Measurements from ENCODE around the gene TBC1D9B.
"Not testable (repeated sequence)": the region's sequence is repeated elsewhere in the genome, so short reads cannot be mapped to it uniquely, and the experiment has no call there.

TBC1D9B gene

DNA sequence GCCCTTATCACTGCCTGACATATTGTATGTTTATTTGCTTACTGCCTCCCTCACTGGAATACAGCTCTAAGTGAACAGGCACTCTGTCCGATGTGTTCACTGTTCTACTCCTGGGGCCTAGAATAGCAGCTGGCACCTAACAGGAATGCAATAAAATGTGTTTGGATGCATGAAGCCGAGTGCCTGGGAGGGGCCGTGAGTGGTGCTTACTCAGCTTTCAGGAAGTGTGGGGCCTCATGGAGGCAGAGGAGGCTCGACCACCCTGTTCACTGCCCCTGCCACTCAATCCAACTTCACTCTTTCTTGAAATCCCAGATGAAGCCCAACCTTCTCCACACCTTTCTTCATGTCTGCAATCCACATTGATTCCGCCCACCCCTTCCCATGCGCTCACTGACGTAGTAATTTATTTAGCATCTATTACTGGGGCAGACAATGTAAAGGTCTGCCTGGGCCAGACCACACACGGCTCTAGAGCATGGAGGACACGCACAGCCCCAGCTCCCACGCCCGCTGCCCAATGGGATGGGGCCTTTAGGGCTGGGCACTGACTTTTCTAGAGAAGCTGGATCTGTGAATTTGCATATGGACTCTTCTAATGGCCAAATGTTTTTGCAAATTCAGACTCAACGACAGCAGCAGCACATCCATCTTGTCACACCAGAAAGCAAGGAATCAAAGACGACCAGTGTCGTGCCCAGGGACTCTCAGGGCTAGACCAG, 21.3 kb downstream of the TBC1D9B start:
- DNase-seq (ENCODE audit: extremely low read depth in 1 of 2, low read depth in 1 of 2): no peak

GRCh38 chr5:179885491-179886090, 22.1 kb downstream of the TBC1D9B start:
- DNase-seq (ENCODE audit: extremely low read depth in 1 of 2, low read depth in 1 of 2): no peak

DNA sequence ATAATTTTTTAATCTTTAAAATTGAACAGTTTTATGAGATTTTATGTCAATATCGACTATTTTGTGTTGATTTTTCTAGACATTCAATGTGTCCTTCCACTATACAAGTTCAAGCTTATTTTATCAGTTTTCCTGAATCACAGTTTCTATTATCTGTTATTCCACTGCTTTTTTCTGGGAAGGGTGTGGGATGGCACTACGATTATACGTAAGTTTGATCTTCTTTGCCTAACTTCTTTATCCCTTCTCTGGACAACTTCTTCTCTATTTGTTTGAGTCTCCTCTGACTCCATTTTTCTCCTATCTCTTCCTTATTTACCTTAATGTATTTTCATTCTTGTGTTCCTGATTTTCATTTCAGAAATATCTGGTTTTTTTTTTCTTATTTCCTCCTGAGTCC, 24.5 kb downstream of the TBC1D9B start:
- no peak for DNase-seq (ENCODE audit: extremely low read depth in 1 of 2, low read depth in 1 of 2)

DNA sequence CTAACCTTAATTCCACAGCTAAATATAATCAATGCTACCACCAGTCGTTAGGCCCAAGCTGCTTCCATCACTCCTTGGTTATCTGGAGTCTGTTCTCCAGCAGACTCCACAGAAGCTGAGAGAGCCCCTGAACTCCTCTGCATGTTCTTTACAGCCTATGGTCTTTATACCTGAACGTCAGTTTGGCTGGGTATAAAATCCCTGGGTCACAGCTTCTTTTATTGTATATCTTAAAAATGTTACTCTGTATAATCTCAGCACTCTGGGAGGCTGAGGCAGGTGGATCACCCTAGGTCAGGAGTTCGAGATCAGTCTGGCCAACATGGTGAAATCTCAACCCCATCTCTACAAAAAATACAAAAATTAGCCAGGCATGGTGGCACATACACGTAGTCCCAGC, 25.4 kb downstream of the TBC1D9B start:
- DNase-seq (ENCODE audit: extremely low read depth in 1 of 2, low read depth in 1 of 2): no peak

DNA sequence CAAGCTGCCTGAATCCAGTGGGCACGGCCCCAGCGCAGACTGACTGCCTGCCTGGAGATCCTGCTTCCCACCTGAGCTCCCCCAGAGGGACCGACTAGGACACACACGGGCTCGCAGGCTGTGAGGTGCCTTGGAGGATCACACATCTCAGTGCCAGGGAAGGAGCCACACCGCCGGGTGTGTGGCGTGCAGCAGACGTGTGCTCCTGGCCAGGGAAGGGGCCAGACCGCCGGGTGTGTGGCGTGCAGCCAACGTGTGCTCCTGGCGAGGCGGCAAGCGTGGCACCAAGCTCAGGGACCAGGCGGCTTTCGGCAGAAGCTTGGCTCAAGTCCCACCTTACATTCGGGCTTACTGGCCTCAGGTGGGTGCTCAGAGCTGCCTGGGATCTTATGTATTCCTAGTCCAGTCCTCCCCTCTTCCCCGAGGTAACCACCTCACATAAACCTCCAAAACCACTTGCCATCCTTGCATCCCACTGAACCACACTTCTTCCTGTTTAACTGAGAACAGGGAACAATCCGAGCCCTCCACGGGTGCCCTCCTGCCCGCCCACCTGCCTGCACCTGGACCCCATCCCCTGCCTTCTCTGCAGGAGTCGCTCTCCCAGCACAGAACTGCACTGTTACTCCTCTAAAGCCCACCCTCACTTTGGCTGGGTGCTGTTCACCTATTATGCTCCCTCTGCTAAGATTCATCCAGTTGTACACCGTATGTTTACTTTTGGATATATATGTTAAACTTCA, 26.7 kb downstream of the TBC1D9B start:
- no peak for DNase-seq (ENCODE audit: extremely low read depth in 1 of 2, low read depth in 1 of 2)

GRCh38 chr5:179880066-179880650, 27.5 kb downstream of the TBC1D9B start:
- no peak for DNase-seq (ENCODE audit: extremely low read depth in 1 of 2, low read depth in 1 of 2)

- no peak for DNase-seq (ENCODE audit: extremely low read depth in 1 of 2, low read depth in 1 of 2)
These were observed 28.0 kb downstream of the TBC1D9B start for GRCh38 chr5:179879690-179880010.

GRCh38 chr5:179879003-179879689, 28.6 kb downstream of the TBC1D9B start:
- DNase-seq (ENCODE audit: extremely low read depth in 1 of 2, low read depth in 1 of 2): no peak

GRCh38 chr5:179878222-179879002, 29.3 kb downstream of the TBC1D9B start:
- no peak for DNase-seq (ENCODE audit: extremely low read depth in 1 of 2, low read depth in 1 of 2)

GRCh38 chr5:179876610-179876952, 31.1 kb downstream of the TBC1D9B start:
- no peak for DNase-seq (ENCODE audit: extremely low read depth in 1 of 2, low read depth in 1 of 2)

GRCh38 chr5:179875741-179876609, 31.7 kb downstream of the TBC1D9B start:
- DNase-seq (ENCODE audit: extremely low read depth in 1 of 2, low read depth in 1 of 2): no peak

DNA sequence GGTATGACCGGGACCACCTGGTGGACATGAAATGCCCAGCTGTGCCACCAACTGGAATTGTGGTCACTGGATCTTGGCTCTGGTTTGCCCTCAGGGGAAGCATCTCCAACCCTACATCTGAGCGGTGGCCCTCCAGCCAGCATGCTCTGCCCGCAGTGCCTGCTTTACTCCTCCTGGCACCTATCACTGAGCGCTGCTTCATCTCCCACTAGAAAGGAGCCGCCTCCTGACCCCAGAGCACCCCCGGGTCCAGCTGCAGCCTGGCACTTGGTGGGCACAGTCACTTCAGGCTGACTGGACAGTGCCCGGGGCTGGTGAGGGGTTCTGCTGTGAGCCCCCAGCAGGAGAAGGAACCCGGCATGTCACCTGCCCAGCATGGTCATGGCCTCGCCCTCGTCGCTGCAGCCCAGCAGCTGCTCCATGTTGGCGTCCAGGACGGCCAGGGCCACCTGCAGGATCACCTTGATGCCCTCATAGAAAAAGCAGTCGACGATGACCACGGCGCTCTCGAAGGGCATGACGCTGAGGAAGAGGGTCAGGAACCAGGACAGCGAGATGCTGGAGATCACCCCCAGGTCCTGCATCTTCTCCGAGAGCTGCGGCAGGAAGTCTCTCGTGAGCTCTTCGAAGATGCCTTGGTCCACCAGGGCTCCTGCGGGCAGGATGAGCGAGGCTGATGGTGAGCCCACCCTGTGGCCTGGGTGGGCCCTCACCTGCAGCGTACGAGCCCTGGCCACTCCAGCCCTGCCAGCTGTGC, 33.0 kb downstream of the TBC1D9B start:
- no peak for DNase-seq (ENCODE audit: extremely low read depth in 1 of 2, low read depth in 1 of 2)

DNA sequence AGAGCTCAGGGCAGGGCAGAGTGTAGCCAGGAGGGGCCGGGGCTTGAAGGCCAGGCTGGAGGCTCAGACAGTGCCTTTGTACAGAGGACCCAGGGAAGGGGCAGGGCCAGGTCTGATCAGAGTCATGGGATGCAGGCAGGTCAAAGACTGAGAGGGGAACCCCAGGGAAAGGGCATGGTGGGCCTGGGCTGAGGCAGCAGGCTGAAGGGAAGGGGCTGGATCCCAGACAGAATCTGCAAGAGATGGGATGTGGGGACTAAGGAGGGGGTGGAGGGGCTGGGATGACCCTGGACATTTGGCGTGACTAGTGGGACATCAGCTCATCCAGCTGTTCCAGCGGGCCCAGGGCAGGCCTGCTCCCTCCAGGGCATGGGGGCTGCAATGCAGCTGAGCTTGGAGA, 33.6 kb downstream of the TBC1D9B start:
- no peak for DNase-seq (ENCODE audit: extremely low read depth in 1 of 2, low read depth in 1 of 2)

GRCh38 chr5:179873588-179874110, 34.0 kb downstream of the TBC1D9B start:
- DNase-seq (ENCODE audit: extremely low read depth in 1 of 2, low read depth in 1 of 2): no peak

DNA sequence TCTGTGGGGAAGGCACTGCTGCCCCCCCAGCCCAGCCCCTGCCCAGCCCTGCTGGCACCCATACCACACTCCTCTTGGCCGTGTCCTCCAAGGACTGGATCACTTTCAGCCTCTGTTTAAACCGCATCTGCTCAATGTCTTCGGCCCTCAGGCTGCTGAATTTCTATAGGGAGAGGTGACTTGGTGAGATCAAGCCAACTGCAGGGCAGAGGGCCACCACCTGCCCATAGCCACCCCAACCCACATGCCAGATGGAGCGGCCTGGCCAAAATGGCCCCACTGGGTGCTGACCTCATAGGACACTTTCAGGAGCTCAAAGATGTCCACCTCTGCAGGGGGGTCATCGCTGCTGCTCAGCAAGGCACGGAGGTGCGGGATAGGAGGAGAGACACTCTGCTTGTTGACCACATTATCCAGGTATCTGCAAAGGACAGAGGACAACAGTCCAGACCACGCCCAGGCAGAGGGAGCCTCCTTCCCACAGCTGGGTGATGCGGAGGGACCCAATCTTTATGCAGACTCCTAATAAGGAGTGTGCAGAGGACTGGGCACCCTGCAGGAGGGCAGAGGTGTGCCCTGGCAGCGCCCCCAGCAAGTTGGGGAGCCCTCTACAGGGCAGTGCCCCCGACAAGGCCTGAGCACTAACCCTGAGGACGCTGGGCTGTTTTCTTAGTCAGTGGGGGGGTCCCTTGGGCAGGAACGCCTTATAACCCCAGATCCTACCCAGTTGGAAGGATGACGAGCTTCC, 34.7 kb downstream of the TBC1D9B start:
- DNase-seq (ENCODE audit: extremely low read depth in 1 of 2, low read depth in 1 of 2): no peak

- no peak for DNase-seq (ENCODE audit: extremely low read depth in 1 of 2, low read depth in 1 of 2)
These were observed 35.5 kb downstream of the TBC1D9B start for GRCh38 chr5:179872055-179872827.

DNA sequence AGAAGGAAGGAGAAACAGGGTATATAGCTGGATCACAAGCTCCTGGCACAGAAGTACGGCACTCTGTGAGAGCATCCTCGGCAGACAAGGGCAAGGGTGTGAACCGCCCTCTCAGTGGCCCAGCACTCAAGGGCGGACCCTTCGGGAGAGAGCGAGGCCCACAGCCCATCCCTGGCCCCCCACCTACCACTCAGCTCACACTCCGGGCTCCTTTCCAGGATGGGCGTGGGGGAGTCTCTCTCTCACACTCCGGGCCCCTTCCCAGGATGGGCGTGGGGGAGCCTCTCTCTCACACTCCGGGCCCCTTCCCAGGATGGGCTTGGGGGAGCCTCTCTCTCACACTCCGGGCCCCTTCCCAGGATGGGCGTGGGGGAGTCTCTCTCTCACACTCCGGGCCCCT, 36.2 kb downstream of the TBC1D9B start:
- DNase-seq (ENCODE audit: extremely low read depth in 1 of 2, low read depth in 1 of 2): not testable (repeated sequence)
